Brain microvascular endothelial cell (primary cell): Measurements from ENCODE around the gene HS2ST1.

Experiments used
- DNase-seq: peaks from one replicate; pipeline ENCODE4 v3.0.0-alpha.2; 2020
- H3K27ac ChIP-seq: fragments of 250-450 bp; sonication (Bioruptor Pico); 2 replicates; pipeline ENCODE4 v1.5.1; 2020; ENCODE audit warnings: mild to moderate bottlenecking, moderate library complexity
- H3K27me3 ChIP-seq: fragments of 250-450 bp; sonication (Bioruptor Pico); replicated peaks from 2 replicates; pipeline ENCODE4 v1.5.1; 2020; ENCODE audit warnings: mild to moderate bottlenecking
- H3K36me3 ChIP-seq: fragments of 250-450 bp; sonication (Bioruptor Pico); replicated peaks from 2 replicates; pipeline ENCODE4 v1.5.1; 2020; ENCODE audit warnings: mild to moderate bottlenecking
- H3K4me3 ChIP-seq: 2 replicates; pipeline ENCODE4 v1.5.1; 2011; ENCODE audit warnings: low read depth, mild to moderate bottlenecking, control low read depth, low read length, moderate library complexity
- CTCF ChIP-seq: IDR thresholded peaks from 2 replicates; pipeline ENCODE4 v1.5.1; 2011; ENCODE audit warnings: low read depth, mild to moderate bottlenecking, moderate library complexity, low read length, control low read depth, inconsistent platforms; ENCODE audit errors: missing control alignments
- in situ Hi-C: cut with HindIII; loops from 2 replicates; pipeline ENCODE4 v1.10.0; 2017; ENCODE audit warnings: low sequenced_read_pairs, low pct_ligation_motif_present

HS2ST1 gene

DNA sequence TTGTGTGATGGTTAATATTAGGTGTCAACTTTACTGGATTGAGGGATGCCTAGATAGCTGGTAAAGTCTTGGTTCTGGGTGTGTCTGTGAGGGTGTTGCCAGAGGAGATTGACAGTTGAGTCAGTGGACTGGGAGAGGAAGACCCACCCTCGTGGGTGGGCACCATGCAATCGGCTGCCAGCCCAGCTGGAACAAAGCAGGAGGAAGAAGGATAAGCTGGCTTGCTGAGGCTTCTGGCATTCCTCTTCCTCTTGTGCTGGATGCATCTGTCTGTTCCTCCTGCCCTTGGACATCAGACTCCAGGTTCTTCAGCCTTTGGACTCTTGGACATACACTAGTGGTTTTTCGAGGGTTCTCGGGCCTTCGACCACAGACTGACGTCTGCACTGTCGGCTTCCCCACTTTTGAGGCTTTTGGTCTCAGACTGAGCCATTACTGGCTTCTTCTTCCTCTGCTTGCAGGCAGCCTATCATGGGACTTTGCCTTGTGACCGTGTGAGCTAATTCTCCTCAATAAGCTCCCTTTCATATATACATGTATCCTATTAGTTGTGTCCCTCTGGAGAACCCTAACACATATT lies 230.0 kb downstream of the HS2ST1 start:
- Histone ChIP-seq H3K27ac (no peak overlapping the region), H3K36me3 (no peaks in the 10 kb centered on the region), H3K27me3 (no peaks in the 10 kb centered on the region), H3K4me3 (no peak overlapping the region)
- in situ Hi-C loops = loop anchor here (25.0 kb wide), 1 partner anchor 818 kb away; no protein-coding TSS in a partner anchor
- TF ChIP-seq CTCF = no peak
- no peak for DNase-seq

- Histone ChIP-seq H3K36me3 (no peaks in the 10 kb centered on the region), H3K27ac (no peak overlapping the region), H3K27me3 (no peaks in the 10 kb centered on the region), H3K4me3 (no peak overlapping the region)
- in situ Hi-C loops = loop anchor here (25.0 kb wide), 1 partner anchor 817 kb away; no protein-coding TSS in a partner anchor
- TF ChIP-seq CTCF = no peak
- no peak for DNase-seq
Measured at GRCh38 chr1:87144981-87145380, 230.5 kb downstream of the HS2ST1 start.

- no peaks in the 10 kb centered on the region for H3K36me3 ChIP-seq
- H3K27me3 ChIP-seq = no peaks in the 10 kb centered on the region
- no peak overlapping the region for H3K4me3 ChIP-seq
- no peak overlapping the region for H3K27ac ChIP-seq
- in situ Hi-C loops = loop anchor here (25.0 kb wide), 1 partner anchor 816 kb away; no protein-coding TSS in a partner anchor
- DNase-seq = no peak
- TF ChIP-seq CTCF = no peak
Measured at GRCh38 chr1:87146538-87146937, 232.1 kb downstream of the HS2ST1 start.

GRCh38 chr1:87146986-87147385 lies 232.6 kb downstream of the HS2ST1 start:
- DNase-seq = no peak
- in situ Hi-C loops = loop anchor here (25.0 kb wide), 1 partner anchor 815 kb away; no protein-coding TSS in a partner anchor
- Histone ChIP-seq H3K4me3 (no peak overlapping the region), H3K27me3 (no peaks in the 10 kb centered on the region), H3K36me3 (no peaks in the 10 kb centered on the region), H3K27ac (no peak overlapping the region)
- no peak for TF ChIP-seq CTCF

DNA sequence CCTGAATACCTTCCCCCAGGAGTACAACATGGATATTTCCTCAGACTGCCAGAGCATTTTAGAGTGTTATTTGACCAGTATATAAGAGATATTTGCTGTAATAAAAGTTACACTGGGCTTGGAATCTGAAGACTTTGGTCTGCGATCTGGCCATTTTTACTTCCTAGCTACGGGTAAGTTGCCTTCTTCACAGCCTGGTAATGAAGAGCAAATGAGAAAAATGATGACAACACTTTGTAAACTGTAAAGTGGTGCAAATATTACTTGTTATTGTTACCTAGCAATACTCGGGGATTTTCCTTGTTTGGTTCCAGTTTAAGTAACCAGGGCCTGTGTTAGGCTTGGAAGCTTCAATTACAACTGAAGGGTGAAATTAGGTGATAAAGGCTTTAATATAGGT lies 233.4 kb downstream of the HS2ST1 start:
- Histone ChIP-seq H3K27ac (no peak overlapping the region), H3K4me3 (no peak overlapping the region), H3K36me3 (no peaks in the 10 kb centered on the region), H3K27me3 (no peaks in the 10 kb centered on the region)
- no peak for TF ChIP-seq CTCF
- in situ Hi-C loops = loop anchor here (25.0 kb wide), 1 partner anchor 814 kb away; no protein-coding TSS in a partner anchor
- no peak for DNase-seq

GRCh38 chr1:87148661-87149060 lies 234.2 kb downstream of the HS2ST1 start:
- no peak for DNase-seq
- TF ChIP-seq CTCF = no peak
- no peak overlapping the region for H3K4me3 ChIP-seq
- no peaks in the 10 kb centered on the region for H3K36me3 ChIP-seq
- H3K27ac ChIP-seq = no peak overlapping the region
- in situ Hi-C loops = loop anchor here (25.0 kb wide), 1 partner anchor 814 kb away; no protein-coding TSS in a partner anchor
- no peaks in the 10 kb centered on the region for H3K27me3 ChIP-seq
